ENCODE measurements around the gene MYH6. TPM values are rescaled to one million over a fixed set of nuclear protein-coding genes. Genes with fewer than 3 reads are reported as not detected.

MYH6 gene
- total RNA-seq, 1 donor from 2014 or later: not detected

DNA sequence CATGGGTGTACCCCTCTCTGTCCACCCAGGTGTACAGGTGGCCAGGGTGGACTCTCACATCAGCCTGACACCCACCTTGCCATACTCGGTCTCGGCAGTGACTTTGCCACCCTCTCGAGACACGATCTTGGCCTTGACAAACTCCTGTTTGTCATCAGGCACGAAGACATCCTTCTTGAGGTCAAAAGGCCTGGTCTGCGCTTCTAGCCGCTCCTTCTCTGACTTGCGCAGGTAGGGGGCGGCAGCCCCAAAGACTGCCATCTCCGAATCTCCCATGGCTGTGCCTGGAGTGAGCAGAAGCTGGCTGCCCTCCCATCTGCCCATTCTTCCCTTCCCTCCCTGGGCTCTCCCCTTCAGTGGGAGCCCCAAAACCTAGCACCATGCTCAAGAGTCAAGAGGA lies 25.4 kb upstream of the MYH6 start:
- DNase-seq (ENCODE audit: low spot score in 2 of 2, unreplicated experiment in 2 of 2): no peak
- H3K9me3 Mint-ChIP-seq: no peaks in the 10 kb centered on the region
- no peak overlapping the region for H3K27ac Mint-ChIP-seq
- H3K4me3 Mint-ChIP-seq: no peak overlapping the region
- peaks cover 14% of the 10 kb centered on the region for H3K4me1 Mint-ChIP-seq
- no peaks in the 10 kb centered on the region for H3K36me3 Mint-ChIP-seq
- H3K27me3 Mint-ChIP-seq (ENCODE audit: low read depth): peaks cover 46% of the 10 kb centered on the region
- no peak for TF ChIP-seq CTCF (IDR thresholded peaks at IDR 0.05; ENCODE audit: unreplicated experiment)

DNA sequence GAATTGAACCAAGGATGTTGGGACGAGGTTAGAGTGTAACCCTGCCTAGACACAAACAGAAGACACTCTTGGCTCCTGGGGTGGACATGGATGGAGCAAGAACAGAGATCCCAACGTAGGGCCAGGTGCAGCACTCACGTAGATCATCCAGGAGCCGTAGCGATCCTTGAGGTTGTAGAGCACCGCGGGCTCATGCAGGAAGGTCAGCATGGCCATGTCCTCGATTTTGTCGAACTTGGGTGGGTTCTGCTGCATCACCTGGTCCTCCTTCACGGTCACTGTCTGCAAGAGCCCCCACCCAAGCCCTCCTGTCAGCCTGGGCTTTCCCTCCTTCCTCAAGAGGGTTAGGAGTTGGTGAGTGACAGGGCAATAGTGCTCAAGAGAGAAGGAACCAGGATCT lies 24.9 kb upstream of the MYH6 start:
- Mint-ChIP-seq H3K36me3 (no peaks in the 10 kb centered on the region), H3K4me1 (peaks cover 9% of the 10 kb centered on the region), H3K9me3 (no peaks in the 10 kb centered on the region), H3K27ac (no peak overlapping the region), H3K4me3 (no peak overlapping the region), H3K27me3 (ENCODE audit: low read depth) (peaks cover 46% of the 10 kb centered on the region)
- DNase-seq (ENCODE audit: low spot score in 2 of 2, unreplicated experiment in 2 of 2): no peak
- no peak for TF ChIP-seq CTCF (IDR thresholded peaks at IDR 0.05; ENCODE audit: unreplicated experiment)

DNA sequence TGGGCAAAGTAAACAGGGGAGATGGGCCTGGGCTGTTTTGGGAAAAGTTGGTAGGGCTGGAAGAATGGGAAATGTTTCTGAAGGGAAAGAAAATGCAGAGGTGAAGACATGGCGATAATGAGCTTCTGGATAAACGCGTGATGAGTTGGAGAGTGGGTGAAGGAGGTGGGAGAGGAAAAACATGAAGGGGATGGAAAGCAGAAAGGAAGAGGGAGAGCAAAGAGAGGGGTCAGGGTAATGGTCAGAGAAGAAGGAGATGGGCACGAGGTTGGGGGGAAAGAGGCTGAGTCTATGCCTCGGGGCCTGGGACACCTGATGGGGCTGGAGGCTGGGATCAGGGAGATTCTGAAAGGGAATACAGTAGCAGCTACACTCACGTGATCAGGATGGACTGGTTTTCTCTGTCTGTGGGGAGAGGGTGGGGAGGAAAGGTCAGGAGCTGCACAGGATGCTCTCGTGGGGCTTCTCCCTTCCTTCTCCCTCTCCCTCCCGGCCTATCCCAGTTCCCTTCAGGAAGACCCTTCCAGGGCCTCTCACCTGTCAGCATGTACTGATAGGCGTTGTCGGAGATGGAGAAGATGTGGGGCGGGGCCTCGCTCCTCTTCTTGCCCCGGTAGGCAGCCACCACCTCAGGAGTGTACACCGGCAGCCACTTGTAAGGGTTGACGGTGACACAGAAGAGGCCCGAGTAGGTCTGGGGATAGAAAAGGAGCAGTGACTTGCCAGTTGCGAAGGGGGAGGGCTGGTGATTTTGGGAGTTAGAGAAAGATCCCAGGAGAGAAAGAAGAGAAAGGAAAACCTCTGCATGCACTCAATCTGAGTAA lies 24.2 kb upstream of the MYH6 start:
- peaks cover 5% of the 10 kb centered on the region for H3K4me1 Mint-ChIP-seq
- H3K4me3 Mint-ChIP-seq: no peak overlapping the region
- H3K36me3 Mint-ChIP-seq: no peaks in the 10 kb centered on the region
- H3K9me3 Mint-ChIP-seq: no peaks in the 10 kb centered on the region
- peaks cover 46% of the 10 kb centered on the region for H3K27me3 Mint-ChIP-seq (ENCODE audit: low read depth)
- DNase-seq (ENCODE audit: low spot score in 2 of 2, unreplicated experiment in 2 of 2): no peak
- TF ChIP-seq CTCF (IDR thresholded peaks at IDR 0.05; ENCODE audit: unreplicated experiment): no peak
- no peak overlapping the region for H3K27ac Mint-ChIP-seq

- peak in 1 of 2 experiments; percentile 6 for DNase-seq (ENCODE audit: low spot score in 2 of 2, unreplicated experiment in 2 of 2)
- no peak overlapping the region for H3K4me3 Mint-ChIP-seq
Measured at GRCh38 chr14:23431486-23431885, 23.4 kb upstream of the MYH6 start.

DNA sequence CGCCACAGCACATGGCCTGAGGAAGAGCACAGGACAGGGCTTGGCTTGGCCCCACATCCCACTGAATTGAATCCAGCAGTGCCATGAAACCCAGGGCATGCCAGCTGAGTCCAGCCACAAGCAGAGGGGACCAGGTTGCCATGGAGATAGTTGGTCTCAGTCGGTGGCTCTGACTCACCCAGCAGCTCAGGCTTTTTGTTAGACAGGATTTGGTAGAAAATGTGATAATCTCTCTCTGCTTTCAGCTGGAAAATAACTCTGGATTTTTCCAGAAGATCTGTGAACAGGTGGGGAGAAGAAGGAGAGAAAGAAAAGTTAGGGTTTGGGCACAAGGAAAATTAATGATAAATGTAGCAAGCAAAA lies 22.6 kb upstream of the MYH6 start:
- H3K27ac Mint-ChIP-seq: no peak overlapping the region
- no peak for DNase-seq (ENCODE audit: low spot score in 2 of 2, unreplicated experiment in 2 of 2)
- H3K36me3 Mint-ChIP-seq: no peaks in the 10 kb centered on the region
- no peak for TF ChIP-seq CTCF (IDR thresholded peaks at IDR 0.05; ENCODE audit: unreplicated experiment)
- peaks cover 46% of the 10 kb centered on the region for H3K27me3 Mint-ChIP-seq (ENCODE audit: low read depth)
- H3K9me3 Mint-ChIP-seq: no peaks in the 10 kb centered on the region
- no peak overlapping the region for H3K4me3 Mint-ChIP-seq
- H3K4me1 Mint-ChIP-seq: no peaks in the 10 kb centered on the region

More at GRCh38 chr14:23431486-23431885, 23.4 kb upstream of the MYH6 start:
- TF ChIP-seq CTCF (IDR thresholded peaks at IDR 0.05; ENCODE audit: unreplicated experiment): no peak
- no peaks in the 10 kb centered on the region for H3K4me1 Mint-ChIP-seq
- H3K27ac Mint-ChIP-seq: no peak overlapping the region
- peaks cover 46% of the 10 kb centered on the region for H3K27me3 Mint-ChIP-seq (ENCODE audit: low read depth)
- H3K9me3 Mint-ChIP-seq: no peaks in the 10 kb centered on the region
- no peaks in the 10 kb centered on the region for H3K36me3 Mint-ChIP-seq
